NCI-H1048 (cell line): ENCODE data around the gene TSC2.
"Not testable (repeated sequence)": the region's sequence is repeated elsewhere in the genome, so short reads cannot be mapped to it uniquely, and the experiment has no call there.

ENCODE experiments used
- DNase-seq: peaks from one replicate; lab custom pipeline; 2025; lab: John Stamatoyannopoulos, UW

The TSC2 gene

DNA sequence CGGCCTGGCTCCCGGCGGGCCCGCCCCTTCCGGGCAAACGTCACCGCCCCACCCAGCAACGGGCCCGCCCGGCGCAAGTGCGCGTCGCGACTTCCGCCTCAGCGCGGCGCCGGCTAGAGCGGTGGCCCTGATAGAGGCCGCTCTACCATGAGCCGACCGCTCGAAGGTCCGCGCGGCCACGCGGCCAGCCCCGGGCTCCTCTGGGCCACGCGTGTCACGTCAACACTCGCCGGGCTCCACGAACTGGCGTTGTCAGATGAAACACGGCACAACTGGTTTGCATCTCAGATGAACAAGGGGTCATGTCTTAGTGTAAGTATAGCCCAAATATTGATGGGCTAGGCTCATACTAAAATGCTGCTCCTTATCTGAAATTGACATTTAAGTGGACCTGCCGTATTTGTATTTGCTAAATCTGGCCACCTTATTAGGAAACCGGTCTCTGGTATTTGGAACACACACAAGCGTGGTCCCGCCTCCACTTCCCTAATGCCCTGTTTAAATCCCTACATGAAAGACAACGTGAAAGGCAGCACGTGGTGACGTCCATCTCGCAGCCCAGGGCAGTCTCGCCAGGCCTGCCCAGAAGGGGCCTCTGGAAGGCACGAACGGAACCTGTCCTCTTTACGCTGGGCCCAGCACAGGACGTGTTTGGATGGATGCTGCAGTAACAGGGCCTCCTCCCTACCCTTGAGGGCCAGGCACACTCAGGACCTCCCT is 37.8 kb upstream of the TSC2 start, which contains the start of gene ZNF598:
ZNF598 (minus strand) TSS at position 31 of the 720 bp plus-strand sequence.
- no peak for DNase-seq

DNA sequence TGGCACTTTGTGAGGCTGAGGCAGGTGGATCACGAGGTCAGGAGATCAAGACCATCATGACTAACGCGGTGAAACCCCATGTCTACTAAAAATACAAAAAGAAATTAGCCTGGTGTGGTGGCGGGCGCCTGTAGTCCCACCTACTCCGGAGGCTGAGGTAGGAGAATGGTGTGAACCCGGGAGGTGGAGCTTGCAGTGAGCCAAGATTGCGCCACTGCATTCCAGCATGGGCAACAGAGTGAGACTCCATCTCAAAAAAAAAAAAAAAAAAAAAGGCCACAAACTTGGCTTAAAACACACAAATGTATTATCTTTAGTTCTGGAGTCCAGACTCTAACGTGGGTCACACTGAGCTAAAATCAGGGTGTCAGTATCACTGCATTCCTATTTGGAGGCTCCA is 36.1 kb upstream of the TSC2 start:
- not testable (repeated sequence) for DNase-seq

GRCh38 chr16:2013527-2013926 is 34.3 kb upstream of the TSC2 start:
- DNase-seq, result no peak

DNA sequence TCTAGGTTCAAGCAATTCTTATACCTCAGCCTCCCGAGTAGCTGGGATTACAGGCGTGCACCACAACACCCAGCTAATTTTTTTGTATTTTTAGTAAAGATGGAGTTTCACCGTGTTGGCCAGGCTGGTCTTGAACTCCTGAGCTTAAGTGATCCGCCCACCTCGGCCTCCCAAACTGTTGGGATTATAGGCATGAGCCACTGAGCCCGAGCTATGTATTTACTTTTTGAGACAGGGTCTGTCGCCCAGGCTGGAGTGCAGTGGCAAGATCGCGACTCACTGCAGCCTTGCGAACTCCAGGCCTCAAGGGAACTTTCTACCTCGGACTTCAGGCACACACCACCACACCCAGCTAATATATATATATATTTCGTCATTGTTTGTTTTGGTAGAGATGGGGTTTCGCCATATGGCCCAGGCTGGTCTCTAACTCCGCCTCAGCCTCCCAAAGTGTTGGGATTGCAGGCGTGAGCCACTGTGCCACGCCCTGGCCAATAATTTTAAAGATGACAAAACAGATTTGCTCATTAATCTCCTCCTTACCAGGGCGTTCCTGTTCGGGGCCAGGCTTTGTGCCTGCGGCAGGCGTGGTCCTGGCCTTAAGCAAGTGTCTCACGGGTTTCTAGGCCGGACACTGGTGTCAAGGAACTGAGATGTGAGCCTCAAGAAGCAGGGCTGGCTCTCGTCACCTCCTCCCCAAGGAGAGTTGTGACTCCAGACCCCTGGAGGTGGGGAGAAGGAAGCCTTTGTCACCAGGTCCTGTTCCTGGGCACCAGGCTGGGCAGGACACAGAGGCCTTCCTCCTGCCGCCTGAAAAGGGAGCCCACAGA is 32.5 kb upstream of the TSC2 start:
- no peak for DNase-seq

- no peak for DNase-seq
Measured at GRCh38 chr16:2015947-2016208, 31.9 kb upstream of the TSC2 start.

DNA sequence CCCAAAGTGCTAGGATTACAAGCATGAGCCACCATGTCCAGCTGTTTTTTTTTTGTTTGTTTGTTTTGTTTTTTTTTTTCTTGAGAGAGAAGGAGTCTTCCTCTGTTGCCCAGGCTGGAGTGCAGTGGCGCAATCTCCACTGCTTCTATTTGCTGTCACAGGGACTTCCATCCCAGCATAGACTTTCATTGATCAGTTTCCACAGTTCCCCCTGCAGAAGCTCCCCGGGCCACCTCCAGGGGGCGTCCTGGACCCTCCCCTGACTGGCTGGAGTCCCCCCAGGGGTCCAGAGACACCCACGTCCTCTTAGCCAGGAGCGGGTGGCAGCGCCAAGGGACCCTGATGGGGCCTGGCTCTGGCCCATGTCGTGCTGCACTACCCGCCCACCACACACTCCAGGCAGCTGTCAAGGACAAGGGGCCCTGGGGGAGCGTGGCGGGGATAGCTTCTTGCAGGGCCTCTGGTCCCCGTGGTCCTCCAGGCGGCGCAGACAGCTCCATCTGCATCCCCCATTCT is 31.3 kb upstream of the TSC2 start:
- DNase-seq, result no peak

DNA sequence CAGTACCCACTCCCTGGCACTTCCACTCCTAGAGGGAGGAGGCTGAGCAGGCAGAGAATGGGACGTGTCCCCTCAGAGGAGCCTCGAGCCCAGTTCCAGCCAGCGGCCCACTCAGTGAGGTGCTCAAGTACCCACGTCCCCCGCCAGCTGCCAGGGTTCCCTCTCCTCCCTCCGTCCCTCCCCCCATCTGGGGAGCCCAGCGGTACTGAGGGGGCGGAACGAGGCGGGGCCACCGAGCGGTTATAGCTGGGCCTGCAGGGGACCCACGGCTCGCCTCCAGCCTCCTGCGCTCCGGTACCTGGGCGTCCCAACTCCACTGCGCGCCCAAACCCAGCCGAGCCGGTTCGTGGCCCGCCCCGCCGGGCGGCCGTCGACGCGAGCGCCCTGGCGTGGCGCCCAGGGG is 28.3 kb upstream of the TSC2 start, which contains the start of gene NPW:
NPW (plus strand) TSS at position 268 of the 403 bp plus-strand sequence.
- DNase-seq, result no peak

DNA sequence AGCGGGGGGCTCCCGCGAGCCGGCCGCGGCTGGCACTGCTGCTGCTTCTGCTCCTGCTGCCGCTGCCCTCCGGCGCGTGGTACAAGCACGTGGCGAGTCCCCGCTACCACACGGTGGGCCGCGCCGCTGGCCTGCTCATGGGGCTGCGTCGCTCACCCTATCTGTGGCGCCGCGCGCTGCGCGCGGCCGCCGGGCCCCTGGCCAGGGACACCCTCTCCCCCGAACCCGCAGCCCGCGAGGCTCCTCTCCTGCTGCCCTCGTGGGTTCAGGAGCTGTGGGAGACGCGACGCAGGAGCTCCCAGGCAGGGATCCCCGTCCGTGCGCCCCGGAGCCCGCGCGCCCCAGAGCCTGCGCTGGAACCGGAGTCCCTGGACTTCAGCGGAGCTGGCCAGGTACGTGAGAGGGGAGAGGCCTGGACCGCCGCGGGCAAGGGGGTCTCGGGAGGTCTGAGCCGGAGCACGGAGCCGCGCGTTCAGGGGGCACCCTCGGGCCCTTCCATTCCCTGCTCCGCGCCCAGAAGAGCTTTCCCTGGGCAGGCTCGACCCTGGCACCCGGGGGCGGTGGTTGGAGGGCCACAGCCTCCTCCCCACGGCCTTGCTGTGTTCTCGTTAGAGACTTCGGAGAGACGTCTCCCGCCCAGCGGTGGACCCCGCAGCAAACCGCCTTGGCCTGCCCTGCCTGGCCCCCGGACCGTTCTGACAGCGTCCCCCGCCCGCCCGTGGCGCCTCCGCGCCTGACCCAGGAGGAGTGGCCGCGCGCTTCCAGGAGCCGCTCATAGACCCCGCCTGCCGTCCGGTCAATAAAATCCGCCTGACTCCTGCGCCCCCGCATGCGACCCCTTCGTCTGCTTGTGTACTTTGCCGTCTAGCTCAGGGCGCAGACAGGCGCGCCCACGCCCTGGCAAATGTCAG is 27.6 kb upstream of the TSC2 start:
- no peak for DNase-seq

GRCh38 chr16:2022723-2023091 is 25.1 kb upstream of the TSC2 start:
- DNase-seq, result no peak

DNA sequence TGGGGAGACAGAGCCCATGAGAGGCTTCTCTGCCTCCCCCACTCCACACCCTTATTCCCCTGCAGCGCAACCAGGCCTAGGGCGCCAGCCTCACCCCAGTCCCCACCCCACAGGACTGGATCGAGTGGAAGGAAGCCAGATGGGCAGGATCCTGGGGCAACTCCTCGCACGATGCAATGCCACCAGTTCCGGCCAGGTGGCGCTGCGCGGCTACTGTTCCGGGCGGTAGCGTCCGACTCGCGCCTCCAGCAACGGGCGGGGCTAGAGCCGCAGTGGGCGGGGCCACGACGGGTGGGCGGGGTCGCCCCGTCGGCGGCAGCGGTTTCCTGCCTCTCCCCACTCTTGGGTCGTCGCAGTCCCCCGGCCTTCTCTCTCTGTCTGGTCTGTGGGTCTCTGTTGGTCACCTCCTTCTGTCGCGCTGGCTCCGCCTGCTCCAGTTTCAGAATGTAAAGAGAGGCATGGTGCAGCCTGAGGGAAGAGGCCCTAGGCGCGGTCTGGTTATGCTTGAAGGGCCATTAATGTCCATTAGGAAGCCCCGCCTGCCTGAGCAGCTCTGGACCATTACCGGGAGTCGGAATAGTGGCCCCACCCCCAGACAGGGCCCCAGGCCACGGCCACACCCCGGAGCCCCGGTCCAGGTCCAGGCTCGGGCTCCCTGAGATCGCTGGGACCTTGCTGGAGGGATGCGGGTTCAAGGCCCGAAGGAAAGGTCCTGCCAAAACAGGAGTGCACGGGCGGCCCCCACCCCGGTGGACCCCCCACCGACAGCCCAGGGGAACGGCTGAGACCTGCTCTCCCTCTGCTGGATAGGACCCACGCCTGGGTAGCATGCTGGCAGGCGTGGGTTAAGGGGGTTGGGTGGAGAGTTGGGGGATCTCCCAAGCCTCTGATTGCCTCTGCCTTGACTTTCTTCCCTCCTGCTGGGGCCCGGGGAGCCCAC is 24.4 kb upstream of the TSC2 start:
- no peak for DNase-seq

DNA sequence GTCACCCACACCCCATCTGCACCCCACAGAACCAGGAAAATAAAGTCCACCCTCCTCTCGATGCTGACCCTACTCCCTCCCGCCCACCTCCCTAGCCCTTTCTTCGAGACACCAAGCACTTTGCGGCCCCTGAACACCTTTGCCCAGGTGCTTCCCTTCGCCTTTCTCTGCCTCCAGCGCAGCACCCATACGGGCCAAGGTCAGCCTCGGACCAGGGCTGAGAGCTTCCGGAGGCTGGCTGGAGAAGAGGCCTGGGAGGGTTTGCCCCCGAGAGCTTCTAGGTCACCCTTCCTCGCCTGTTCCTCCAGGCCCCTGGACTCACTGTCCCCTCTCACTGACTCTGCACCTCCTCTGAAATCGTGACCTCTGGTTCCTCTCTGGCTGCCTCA is 23.8 kb upstream of the TSC2 start:
- DNase-seq, result no peak

- DNase-seq, result no peak
Measured at GRCh38 chr16:2025251-2025650, 22.5 kb upstream of the TSC2 start.

DNA sequence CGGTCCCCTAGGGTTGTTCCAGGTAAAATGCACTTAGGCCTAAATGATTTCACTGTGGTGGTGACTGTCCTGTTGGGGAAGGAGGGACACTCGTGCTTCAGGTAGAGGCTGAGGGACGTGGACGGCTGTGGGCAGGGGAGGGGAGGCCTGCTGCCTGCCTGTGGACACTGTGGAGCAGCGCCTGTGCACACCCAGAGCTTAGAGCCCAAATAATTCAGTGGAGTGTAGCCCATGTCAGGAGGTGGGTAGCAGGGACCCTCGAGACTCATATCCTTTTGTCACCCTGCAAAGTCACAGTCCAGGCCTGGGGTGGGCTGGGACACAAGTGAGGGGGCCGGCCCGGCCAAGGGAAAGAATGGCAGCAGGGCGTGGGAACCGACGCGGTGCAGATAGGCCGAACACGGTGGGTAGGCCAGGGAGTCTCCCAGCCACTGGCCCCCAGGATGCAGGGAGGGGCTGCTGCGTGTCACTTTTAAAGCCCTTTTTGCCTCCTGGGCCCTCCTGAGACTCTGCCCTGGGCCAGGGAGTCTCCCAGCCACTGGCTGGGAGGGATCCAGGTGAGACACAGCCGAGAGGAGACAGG is 21.8 kb upstream of the TSC2 start:
- DNase-seq, result no peak

- no peak for DNase-seq
Measured at GRCh38 chr16:2026461-2027023, 21.2 kb upstream of the TSC2 start, which contains the start of gene NHERF2. Gene NHERF2, plus strand, starts transcription at chr16:2026902. Its CDS starts 104 bp downstream, at chr16:2027006.

DNA sequence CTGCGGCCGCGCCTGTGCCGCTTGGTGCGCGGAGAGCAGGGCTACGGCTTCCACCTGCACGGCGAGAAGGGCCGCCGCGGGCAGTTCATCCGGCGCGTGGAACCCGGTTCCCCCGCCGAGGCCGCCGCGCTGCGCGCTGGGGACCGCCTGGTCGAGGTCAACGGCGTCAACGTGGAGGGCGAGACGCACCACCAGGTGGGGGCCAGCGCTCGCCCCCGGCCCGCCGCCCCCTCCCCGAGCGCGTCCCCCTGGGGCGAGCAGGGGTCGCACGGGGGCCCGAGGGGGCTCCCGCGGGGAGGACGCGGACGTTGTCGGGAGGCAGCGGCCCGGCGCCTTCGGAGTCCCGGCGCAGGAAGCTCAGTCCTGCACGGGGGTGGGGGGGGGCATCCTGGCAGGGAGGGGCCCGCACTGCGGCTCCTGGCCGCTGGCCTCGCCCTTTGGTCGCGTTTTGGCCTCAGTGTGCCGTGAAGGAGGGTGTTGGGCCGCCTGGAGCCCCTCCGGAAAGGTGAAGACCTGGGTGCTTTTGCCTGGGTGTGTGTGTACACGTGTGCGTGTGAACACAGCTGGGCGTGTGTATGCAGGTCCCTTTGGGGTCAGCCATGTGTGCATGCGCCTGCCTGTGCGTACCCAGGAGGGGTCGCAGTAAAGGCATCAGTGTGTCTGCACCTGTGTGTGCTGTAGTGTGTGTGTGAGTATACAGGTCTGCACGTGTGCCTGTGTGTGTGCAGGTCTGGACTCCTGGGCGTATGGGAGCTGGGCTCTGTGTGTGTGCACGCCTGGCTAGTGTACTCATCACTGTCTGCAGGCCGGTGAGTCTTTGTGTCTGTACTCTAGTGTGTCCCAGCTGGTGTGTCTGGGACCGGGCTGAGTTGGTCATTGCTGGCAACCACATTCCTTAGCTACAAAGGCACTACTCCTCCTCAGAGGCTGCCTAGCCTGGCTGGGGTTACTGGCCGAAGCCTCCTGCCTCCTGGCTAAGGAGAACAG is 20.5 kb upstream of the TSC2 start:
- DNase-seq, result no peak

- DNase-seq, result no peak
Measured at GRCh38 chr16:2028146-2028545, 19.6 kb upstream of the TSC2 start.

- DNase-seq, result no peak
Measured at GRCh38 chr16:2028620-2029220, 19.1 kb upstream of the TSC2 start.

DNA sequence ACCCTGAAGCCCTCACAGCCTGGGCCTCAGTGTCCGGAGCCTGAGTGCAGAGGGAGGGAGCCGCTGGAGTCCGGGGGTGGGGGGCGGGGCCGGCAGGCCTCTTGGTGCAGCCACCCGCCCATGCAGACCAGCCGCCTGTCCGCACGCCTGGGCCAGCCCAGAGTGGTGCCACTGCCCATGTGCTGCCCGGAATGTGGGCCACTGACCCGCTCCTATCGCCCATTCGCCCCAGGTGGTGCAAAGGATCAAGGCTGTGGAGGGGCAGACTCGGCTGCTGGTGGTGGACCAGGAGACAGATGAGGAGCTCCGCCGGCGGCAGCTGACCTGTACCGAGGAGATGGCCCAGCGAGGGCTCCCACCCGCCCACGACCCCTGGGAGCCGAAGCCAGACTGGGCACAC is 18.4 kb upstream of the TSC2 start:
- DNase-seq, result no peak

DNA sequence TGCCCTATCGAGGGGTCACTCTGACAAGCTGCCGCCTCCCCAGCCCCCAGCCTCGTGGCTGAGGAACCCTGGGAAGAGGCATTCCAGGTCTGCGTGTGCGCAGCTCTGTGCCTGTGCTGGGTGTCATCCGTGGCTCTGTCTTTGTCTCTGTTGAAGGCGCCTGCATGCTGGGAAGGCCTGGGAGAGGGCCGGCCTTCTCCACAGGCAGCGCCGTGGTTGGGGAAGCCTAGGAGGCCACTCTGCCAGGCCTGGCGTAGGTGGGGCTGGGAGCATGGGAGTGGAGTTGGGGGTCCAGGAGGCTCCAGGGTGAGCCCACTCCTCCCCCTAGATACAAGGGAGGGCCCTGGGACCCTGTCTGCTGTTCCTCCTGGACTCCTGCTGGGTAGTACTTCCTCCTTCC is 17.7 kb upstream of the TSC2 start:
- DNase-seq, result no peak
